ENCODE data around the gene PNLIPRP2. TPM values are rescaled to one million over a fixed set of nuclear protein-coding genes. Genes with fewer than 3 reads are reported as not detected.
A peak's percentile ranks its signal among the peaks of the same experiment; 100 is the strongest.

The PNLIPRP2 gene
- total RNA-seq, 2 donors from 2014 or later = 0.64 to 0.79 TPM

DNA sequence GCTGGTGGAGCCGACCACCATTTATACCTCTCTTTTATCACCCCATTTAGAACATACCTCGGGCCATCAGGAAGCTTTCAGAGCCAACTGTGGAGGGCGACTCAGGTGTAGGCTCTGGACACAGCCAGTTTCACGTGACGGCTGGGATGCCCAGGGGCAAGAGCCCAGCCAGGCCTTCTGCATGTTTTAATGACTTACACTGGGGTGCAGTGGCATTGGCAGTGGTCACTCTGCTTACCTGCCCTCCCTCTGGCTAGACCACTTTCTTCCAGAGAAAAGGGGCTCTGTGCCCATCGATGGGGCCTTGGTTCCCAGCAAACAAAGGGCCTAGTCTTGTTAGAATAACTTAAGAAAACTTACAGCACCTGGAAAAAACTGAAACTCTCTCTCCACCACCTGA lies 50.0 kb downstream of the PNLIPRP2 start:
- TF ChIP-seq, protein P1, sequence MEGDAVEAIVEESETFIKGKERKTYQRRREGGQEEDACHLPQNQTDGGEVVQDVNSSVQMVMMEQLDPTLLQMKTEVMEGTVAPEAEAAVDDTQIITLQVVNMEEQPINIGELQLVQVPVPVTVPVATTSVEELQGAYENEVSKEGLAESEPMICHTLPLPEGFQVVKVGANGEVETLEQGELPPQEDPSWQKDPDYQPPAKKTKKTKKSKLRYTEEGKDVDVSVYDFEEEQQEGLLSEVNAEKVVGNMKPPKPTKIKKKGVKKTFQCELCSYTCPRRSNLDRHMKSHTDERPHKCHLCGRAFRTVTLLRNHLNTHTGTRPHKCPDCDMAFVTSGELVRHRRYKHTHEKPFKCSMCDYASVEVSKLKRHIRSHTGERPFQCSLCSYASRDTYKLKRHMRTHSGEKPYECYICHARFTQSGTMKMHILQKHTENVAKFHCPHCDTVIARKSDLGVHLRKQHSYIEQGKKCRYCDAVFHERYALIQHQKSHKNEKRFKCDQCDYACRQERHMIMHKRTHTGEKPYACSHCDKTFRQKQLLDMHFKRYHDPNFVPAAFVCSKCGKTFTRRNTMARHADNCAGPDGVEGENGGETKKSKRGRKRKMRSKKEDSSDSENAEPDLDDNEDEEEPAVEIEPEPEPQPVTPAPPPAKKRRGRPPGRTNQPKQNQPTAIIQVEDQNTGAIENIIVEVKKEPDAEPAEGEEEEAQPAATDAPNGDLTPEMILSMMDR (conservative IDR thresholded peaks at IDR 0.05) = no peak
- H3K9me3 Mint-ChIP-seq = no peaks in the 10 kb centered on the region
- Histone ChIP-seq H3K9ac (ENCODE audit: extremely low read depth, low read length, poor library complexity, severe bottlenecking) (no peak overlapping the region), H3K4me1 (ENCODE audit: control insufficient read depth, insufficient read depth, low read length) (no peaks in the 10 kb centered on the region), H3K27ac (ENCODE audit: low read depth, low read length) (no peak overlapping the region), H3K4me3 (ENCODE audit: low read length) (peak overlapping the region; percentile 75), H3K9me3 (ENCODE audit: control insufficient read depth, low read length) (no peaks in the 10 kb centered on the region), H3K36me3 (ENCODE audit: control insufficient read depth, insufficient read depth, low read length) (peaks cover 16% of the 10 kb centered on the region), H3K27me3 (ENCODE audit: control insufficient read depth, insufficient read depth, low read length, poor library complexity, severe bottlenecking) (no peaks in the 10 kb centered on the region)
- WGBS, 2 experiments (ENCODE audit: insufficient coverage in 1 of 2, insufficient read length in 1 of 2) = 90 to 91% methylated on average over 2 to 6 of the region's 6 CpGs
- H3K27me3 Mint-ChIP-seq (ENCODE audit: insufficient read depth) = no peaks in the 10 kb centered on the region
- H3K4me3 Mint-ChIP-seq = peak overlapping the region; percentile 76
- H3K4me1 Mint-ChIP-seq = peaks cover 21% of the 10 kb centered on the region
- no peak for DNase-seq
- H3K27ac Mint-ChIP-seq = peak overlapping the region; percentile 86
- H3K36me3 Mint-ChIP-seq (ENCODE audit: low read depth) = peaks cover 29% of the 10 kb centered on the region

DNA sequence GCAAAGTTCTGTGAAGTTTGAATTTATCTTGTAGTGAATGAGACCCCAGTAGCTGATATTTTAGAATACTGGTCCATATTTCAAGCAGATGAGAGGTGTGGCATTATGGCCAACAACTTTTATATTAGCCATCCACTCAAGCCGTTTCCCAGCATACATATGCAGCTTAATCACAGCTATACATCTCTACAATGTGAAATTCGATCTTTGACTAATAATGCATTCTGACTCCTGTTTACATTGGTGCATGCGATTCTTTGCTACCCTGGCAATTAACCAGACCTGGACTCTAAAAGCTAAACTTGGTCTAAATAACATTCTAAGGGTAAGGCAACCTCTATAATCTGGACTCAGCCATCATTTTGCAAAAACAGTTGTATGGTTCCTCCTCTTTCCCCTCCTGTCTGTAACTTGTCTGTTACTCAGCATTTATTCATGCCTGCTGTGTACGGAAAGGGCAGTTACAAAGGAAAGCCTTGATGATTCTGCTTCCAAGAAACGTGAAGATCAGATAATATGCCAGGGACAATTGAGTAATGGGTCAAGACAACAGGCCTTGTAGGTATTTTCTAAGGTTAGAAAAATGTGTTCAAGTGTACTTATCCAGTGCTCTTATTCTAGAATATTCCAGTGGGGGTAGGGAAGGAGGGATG lies 50.6 kb downstream of the PNLIPRP2 start:
- Histone ChIP-seq H3K36me3 (ENCODE audit: control insufficient read depth, insufficient read depth, low read length) (peaks cover 16% of the 10 kb centered on the region), H3K4me3 (ENCODE audit: low read length) (no peak overlapping the region), H3K9me3 (ENCODE audit: control insufficient read depth, low read length) (no peaks in the 10 kb centered on the region), H3K27me3 (ENCODE audit: control insufficient read depth, insufficient read depth, low read length, poor library complexity, severe bottlenecking) (no peaks in the 10 kb centered on the region), H3K9ac (ENCODE audit: extremely low read depth, low read length, poor library complexity, severe bottlenecking) (no peak overlapping the region), H3K27ac (ENCODE audit: low read depth, low read length) (no peak overlapping the region), H3K4me1 (ENCODE audit: control insufficient read depth, insufficient read depth, low read length) (no peaks in the 10 kb centered on the region)
- 82 to 88% methylated on average over 4 to 5 of the region's 5 CpGs for WGBS, 2 experiments (ENCODE audit: insufficient coverage in 1 of 2, insufficient read length in 1 of 2)
- peaks cover 21% of the 10 kb centered on the region for H3K4me1 Mint-ChIP-seq
- H3K36me3 Mint-ChIP-seq (ENCODE audit: low read depth) = peaks cover 25% of the 10 kb centered on the region
- TF ChIP-seq, protein P1 (conservative IDR thresholded peaks at IDR 0.05) = no peak
- no peaks in the 10 kb centered on the region for H3K27me3 Mint-ChIP-seq (ENCODE audit: insufficient read depth)
- no peak for DNase-seq
- no peak overlapping the region for H3K27ac Mint-ChIP-seq
- no peaks in the 10 kb centered on the region for H3K9me3 Mint-ChIP-seq
- H3K4me3 Mint-ChIP-seq = no peak overlapping the region

DNA sequence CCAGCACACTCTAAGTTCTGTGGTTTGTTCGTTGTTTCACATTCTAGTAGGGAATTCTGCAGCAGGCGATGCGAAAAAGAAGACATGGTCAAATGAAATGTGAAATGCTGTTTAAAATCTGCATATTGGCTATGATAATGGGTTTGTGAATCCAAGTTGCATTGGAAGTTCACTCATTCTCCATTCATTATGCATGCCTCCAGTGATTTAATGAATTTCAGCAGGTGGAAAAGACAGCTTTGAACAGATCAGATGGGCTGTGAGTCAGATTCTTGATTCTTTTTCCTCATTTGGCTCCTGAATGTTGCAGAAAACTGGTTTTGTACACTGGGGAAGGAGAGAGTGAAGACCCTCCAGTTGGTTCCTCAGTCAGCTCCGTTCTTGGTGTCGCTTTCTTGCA lies 52.1 kb downstream of the PNLIPRP2 start:
- H3K36me3 Mint-ChIP-seq (ENCODE audit: low read depth) = peaks cover 10% of the 10 kb centered on the region
- no peak overlapping the region for H3K4me3 Mint-ChIP-seq
- DNase-seq = no peak
- no peaks in the 10 kb centered on the region for H3K4me1 ChIP-seq (ENCODE audit: control insufficient read depth, insufficient read depth, low read length)
- H3K4me1 Mint-ChIP-seq = peaks cover 21% of the 10 kb centered on the region
- 93 to 94% methylated on average over 4 to 5 of the region's 5 CpGs for WGBS, 2 experiments (ENCODE audit: insufficient coverage in 1 of 2, insufficient read length in 1 of 2)
- H3K4me3 ChIP-seq (ENCODE audit: low read length) = no peak overlapping the region
- no peaks in the 10 kb centered on the region for H3K9me3 ChIP-seq (ENCODE audit: control insufficient read depth, low read length)
- no peak overlapping the region for H3K27ac ChIP-seq (ENCODE audit: low read depth, low read length)
- H3K27ac Mint-ChIP-seq = no peak overlapping the region
- no peaks in the 10 kb centered on the region for H3K9me3 Mint-ChIP-seq
- H3K27me3 ChIP-seq (ENCODE audit: control insufficient read depth, insufficient read depth, low read length, poor library complexity, severe bottlenecking) = no peaks in the 10 kb centered on the region
- TF ChIP-seq, protein P1 (conservative IDR thresholded peaks at IDR 0.05) = no peak
- no peaks in the 10 kb centered on the region for H3K27me3 Mint-ChIP-seq (ENCODE audit: insufficient read depth)
- peaks cover 4% of the 10 kb centered on the region for H3K36me3 ChIP-seq (ENCODE audit: control insufficient read depth, insufficient read depth, low read length)
- no peak overlapping the region for H3K9ac ChIP-seq (ENCODE audit: extremely low read depth, low read length, poor library complexity, severe bottlenecking)

Data from endodermal cell (in vitro differentiated cells).